GM03348 (cell line): ENCODE measurements around the gene FURIN.
"Not testable (repeated sequence)": the region's sequence is repeated elsewhere in the genome, so short reads cannot be mapped to it uniquely, and the experiment has no call there.

Source experiments
- DNase-seq: peaks from one replicate; pipeline ENCODE4 v3.0.0; 2012; ENCODE audit warnings: low spot score

The FURIN gene

DNA sequence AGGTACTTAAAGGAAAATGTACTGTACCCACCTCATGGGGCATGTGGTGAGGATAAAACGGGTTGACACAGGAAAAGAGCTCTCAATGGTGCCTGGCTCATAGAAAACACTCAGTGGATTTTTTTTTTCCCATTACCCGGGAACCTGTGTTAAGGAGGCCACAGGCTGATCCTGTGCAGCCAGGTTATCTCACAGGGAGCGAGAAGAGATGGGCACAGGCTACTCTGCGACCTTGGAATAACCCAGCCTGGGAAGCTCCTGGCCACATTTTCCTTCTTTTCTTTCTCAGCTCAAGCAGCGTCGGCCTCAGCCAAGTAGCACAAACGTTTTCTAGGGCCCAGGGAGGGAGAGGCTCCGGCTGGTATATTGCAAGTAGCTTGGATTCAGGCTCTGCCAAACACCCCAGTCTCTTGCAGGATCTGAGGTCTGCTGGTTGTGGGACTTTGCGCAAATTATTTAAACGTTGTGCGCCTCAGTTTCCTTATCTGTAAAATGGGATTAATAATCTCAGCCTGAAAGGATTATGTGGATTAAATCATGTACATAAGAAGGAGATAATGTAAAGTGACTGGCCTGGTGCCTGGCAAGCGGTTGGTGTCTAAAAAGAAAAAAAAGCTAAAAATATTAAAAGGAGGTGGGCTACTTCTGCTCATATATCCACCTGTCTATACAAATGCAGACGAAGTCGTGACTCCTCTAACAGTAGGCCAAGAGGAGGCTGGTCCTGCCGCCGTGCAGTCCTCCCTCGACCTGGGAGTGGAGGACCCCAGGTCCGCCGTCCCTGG, 2.2 kb downstream of the FURIN start:
- no peak for DNase-seq

DNA sequence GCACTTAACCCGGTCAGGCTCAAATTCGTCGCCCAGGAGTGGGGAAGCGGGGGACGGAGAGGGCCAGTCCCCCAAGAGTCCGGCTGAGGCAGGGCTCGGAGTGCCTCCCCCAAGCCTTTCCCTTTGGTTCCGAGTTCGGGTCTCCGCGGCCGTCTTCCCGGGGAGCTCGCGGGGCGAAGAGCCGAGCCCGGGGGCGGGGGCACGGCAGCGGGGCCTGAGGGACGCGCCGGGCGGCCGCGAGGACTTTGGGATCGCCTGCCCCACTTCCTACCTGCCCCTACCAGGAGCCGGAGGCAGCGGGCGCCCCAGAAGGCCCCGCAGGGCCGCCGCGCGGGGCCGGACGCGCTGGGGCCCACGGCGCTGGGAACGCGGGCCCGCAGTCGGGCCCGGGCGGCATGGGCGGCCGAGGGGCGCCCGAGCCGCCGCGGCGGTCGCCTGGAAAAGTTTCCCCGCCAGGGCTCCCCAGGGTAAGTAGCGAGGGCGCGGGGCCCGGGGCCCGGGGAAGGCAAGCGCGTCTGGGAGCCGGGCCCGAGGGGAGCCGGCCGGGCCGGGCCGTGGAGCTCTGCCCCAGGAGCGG, 2.8 kb downstream of the FURIN start:
- DNase-seq, result peak; percentile 73

DNA sequence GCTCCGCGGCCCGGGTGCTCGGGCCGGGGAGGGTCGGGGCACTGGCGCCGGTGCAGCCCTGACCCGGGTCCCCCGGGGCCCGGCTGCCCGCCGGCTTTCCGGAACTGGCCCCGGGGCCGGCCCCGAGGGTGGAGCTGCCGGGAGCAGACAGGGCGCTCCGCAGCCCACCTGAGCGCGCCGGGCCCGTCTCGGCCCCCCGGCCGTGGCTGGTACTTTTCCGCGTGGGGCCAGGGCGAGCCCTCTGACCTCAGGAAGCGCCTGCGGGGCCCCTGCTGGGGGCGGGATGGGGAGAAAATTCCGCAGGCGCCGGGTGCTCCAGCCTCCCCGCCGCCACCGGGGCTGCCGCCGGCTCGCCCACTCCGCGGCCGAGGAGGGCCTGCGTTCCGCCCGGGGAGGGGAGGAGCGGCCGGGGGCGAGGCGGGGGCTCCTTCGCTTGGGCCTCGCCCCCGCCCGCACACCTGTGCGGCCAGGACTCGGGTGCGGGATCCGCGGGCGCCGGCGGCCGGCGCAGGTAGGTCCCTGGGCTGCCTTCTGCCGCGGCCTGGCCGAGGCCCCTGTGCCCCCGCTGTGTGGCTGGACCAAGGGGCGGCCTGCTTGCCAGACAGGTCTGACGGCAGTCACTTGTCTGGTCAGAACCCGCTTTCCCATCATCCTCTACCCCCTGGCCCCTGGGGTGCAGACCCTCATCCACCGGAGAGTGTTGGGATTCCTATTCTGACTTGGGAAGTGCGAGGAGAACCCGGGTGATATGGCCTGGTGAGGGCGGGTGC, 3.5 kb downstream of the FURIN start:
- DNase-seq, result peak; percentile 69

DNA sequence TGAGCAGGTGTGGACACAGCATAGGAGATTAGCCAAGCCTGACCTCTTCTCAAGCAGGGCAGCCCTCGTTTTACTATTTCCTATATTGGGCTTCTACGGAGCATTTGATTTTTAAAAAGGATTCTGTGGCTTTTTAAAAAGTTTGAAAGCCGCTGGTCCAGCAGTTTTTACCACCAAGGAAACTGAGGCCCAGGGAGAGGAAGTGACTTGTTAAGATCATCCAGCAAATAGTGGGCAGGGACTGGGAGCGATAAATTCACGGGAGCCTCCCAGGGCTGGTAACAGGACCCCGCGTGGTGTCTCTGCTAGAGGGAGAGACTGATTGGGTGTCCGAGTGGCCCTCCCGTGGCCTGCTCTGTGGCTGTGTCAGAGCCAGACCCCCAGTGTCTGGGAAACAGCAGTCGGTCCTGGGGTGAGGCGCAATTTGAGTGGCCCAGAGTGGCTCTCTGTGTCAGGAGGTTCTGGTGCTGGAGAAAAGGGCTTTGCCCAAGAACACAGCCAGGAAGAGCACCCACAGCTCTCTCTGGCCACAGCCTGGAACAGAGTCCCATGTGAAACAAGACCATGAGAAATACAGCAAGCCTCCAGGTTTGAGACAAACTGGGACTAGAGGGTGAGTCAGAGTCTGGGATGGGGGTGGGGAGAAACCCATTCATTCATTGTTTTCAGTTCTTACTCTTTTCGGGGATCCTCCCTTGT, 4.2 kb downstream of the FURIN start:
- DNase-seq, result peak; percentile 85

DNA sequence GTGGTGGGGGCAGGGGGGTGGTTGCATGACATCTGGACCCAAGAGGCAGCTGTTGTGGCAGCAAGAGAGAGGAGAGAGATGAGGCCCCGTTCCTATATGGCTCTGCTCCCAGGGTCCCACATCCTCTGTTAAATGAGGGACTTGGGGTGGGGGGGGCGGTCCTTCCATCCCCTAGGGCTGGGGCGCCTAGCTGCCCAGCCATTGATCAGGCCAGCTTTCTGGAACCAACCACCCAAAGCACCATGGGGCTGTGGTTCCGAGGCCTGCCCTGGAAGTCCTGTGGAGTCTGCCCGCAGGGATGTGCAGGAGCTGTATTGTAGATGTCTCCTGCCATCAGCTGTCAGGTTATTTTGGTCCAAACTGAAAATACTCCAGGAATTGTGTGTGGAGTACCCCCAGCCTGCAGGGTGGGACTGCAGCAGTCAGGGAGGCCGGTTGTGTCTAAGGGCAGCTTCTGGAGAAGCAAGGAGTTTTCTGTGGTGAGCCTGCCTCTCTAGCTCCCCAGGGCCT, 5.2 kb downstream of the FURIN start:
- no peak for DNase-seq

DNA sequence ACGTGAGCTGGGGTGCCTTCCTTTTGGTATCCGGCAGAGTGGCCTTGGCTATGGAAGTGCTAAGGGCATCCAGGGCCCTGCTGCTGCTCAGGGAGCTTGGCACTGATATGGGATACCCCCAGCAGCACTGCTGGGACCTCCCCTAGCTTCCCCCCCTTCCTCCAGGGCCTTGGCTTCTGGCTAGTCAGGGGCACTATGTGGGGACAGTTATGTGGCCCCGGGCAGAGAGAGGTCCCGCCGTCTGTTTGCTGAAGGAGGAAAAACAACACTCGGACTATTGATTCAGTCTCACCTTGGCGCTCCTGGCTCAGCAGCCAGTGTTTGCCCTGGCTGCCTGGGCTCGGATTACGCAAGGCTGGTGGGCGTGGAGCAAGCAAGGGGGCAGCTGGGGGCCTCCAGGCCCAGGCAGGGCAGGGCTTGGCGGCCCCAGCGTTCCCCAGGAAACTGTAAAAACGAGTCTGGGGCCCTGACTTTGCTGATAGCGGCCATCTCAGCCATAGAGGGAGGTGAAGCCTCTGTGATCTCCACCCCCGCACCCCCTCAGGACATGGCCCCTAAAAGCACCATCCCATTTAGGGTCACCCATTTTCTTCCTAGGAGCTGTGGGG, 5.7 kb downstream of the FURIN start:
- no peak for DNase-seq

DNA sequence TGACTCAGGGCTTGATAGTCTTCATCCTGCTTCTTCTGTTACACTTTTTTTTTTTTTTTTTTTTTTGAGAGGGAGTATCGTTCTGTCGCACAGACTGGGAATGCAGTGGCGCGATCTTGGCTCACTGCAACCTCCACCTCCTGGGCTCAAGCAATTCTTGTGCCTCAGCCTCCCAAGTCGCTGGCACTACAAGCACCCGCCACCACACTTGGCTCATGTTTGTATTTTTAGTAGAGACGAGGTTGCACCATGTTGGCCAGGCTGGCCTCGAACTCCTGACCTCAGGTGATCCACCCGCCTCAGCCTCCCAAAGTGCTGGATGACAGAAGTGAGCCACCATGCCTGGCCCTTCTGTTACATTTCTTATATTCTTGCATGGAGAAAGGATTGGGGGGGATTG, 6.6 kb downstream of the FURIN start:
- DNase-seq, result not testable (repeated sequence)

DNA sequence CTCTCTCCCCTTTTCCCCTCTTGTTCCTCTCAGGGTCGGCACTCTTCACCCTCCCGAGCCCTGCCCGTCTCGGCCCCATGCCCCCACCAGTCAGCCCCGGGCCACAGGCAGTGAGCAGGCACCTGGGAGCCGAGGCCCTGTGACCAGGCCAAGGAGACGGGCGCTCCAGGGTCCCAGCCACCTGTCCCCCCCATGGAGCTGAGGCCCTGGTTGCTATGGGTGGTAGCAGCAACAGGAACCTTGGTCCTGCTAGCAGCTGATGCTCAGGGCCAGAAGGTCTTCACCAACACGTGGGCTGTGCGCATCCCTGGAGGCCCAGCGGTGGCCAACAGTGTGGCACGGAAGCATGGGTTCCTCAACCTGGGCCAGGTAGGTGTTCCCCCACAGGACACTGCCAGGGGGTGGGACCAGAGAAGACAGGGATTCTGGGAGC, 7.2 kb downstream of the FURIN start:
- DNase-seq, result no peak

DNA sequence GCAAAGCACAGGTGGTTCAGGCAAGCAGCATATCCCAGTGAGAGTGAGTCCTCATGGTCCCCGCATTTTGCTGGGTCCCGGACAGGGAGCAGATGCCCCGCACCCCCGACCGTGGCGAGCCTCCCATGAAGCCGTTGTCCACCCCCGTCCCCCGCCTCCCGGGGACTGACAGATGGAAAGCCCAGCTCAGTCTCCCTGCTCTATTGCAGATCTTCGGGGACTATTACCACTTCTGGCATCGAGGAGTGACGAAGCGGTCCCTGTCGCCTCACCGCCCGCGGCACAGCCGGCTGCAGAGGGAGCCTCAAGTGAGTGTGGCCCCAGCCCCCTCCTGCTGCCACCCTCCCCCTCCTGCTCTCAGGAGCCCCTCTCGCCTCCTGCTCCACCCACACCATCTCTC, 7.7 kb downstream of the FURIN start:
- DNase-seq, result no peak

DNA sequence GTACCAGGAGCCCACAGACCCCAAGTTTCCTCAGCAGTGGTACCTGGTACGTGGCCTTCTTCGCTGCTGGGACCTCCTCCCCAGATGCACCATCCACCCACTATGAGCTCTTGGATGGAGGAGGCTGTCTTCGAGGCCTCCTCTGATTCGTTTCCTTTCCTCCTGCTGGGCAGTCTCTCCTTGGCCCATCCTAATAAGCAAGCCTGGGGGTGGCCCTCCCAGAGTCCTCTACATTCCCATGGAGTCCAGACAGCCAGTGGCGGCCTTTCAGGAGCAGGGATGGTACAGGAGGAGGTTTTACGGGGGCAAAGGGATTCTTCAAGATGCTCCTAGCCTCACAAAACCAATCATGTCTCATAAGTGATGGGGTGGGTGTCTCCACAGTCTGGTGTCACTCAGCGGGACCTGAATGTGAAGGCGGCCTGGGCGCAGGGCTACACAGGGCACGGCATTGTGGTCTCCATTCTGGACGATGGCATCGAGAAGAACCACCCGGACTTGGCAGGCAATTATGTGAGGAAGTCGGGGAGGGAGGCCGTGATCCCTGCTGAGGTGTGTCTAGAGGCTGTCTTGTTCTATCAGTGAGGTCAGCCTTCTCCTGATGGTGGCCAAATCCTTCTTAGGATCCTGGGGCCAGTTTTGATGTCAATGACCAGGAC, 8.3 kb downstream of the FURIN start:
- DNase-seq, result no peak

DNA sequence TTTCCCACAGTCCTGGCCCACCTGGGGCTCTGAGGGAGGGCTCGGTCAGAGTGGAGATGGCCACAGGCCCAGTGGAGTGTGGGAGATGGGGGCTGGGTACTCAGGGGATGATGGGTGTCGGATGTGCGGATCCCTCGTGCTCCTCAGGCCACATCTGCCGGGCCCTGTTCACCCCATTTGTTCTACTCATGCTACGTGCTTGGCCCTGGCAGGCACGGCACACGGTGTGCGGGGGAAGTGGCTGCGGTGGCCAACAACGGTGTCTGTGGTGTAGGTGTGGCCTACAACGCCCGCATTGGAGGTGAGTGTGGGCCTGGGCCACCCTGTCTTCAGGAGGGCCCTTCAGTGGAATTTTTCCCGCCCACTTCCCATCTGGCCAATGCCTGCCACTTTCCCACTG, 8.9 kb downstream of the FURIN start:
- no peak for DNase-seq

DNA sequence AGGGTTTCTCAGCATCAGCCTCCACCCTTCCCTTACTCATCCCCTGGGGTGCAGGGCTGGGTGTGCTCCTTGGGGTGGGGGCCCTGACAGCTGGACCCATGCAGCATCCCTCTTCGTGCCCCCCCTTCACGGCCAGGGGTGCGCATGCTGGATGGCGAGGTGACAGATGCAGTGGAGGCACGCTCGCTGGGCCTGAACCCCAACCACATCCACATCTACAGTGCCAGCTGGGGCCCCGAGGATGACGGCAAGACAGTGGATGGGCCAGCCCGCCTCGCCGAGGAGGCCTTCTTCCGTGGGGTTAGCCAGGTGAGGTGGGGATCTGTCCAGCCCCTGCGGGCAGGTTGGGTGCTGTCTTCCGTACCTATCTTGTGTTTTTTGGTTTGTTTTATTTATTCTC, 9.6 kb downstream of the FURIN start:
- DNase-seq, result no peak

DNA sequence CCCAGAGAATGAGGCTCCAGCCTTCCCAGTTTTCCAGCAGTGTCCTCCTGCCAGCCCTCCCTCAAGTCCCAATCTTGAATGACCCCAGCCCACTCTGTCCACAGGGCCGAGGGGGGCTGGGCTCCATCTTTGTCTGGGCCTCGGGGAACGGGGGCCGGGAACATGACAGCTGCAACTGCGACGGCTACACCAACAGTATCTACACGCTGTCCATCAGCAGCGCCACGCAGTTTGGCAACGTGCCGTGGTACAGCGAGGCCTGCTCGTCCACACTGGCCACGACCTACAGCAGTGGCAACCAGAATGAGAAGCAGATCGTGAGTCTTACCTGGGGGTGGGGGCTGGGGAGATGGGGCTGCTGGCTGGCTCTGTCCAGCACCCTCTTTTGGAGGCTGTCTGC, 10.3 kb downstream of the FURIN start:
- DNase-seq, result no peak

DNA sequence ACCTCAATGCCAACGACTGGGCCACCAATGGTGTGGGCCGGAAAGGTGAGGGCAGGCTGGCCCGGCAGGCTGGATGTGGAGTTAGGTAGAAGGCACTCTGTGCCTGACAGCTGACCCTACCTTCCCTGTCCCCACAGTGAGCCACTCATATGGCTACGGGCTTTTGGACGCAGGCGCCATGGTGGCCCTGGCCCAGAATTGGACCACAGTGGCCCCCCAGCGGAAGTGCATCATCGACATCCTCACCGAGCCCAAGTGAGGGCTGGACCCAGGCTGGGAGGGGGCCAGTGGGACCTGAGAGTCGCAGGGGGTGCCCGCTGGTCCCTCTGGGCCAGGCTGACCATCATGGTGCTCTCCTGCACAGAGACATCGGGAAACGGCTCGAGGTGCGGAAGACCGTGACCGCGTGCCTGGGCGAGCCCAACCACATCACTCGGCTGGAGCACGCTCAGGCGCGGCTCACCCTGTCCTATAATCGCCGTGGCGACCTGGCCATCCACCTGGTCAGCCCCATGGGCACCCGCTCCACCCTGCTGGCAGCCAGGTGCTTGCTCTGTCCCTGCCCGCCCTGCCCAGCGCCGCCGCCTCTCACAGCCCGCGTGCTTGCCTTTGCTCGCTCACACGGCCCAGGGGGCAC, 11.5 kb downstream of the FURIN start:
- DNase-seq, result no peak

DNA sequence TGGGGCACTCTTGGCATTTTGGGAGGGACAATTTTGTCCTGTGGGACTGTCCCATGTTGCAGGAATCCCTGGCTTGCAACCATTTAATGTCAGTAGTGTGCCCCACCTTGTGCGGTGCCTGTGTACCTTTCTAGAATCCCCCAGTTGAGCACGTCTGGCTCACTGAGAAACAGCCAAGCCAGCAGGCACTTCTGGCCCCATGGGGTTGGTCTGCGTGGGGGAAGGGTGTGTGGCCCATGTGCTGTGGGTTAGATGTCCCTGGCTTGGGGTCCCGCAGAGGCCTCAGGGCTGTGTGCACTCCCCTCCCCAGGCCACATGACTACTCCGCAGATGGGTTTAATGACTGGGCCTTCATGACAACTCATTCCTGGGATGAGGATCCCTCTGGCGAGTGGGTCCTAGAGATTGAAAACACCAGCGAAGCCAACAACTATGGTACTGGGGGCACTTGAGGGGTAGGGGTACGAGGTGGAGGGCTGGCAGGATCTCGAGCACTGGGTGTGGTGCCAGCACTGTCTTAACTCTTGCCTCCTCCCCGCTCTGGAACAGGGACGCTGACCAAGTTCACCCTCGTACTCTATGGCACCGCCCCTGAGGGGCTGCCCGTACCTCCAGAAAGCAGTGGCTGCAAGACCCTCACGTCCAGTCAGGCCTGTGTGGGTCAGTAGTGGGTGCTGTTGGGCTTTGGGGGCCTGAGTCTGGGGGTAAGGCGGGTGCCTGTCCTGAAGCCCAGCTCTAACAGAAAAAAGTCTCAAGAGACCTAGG, 12.2 kb downstream of the FURIN start:
- no peak for DNase-seq

DNA sequence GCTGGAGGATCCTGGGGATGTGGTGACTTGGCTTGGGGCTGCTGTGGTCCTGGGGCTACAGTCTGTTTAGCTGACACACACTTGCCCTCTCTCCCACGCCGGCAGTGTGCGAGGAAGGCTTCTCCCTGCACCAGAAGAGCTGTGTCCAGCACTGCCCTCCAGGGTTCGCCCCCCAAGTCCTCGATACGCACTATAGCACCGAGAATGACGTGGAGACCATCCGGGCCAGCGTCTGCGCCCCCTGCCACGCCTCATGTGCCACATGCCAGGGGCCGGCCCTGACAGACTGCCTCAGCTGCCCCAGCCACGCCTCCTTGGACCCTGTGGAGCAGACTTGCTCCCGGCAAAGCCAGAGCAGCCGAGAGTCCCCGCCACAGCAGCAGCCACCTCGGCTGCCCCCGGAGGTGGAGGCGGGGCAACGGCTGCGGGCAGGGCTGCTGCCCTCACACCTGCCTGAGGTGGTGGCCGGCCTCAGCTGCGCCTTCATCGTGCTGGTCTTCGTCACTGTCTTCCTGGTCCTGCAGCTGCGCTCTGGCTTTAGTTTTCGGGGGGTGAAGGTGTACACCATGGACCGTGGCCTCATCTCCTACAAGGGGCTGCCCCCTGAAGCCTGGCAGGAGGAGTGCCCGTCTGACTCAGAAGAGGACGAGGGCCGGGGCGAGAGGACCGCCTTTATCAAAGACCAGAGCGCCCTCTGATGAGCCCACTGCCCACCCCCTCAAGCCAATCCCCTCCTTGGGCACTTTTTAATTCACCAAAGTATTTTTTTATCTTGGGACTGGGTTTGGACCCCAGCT, 13.0 kb downstream of the FURIN start:
- no peak for DNase-seq

DNA sequence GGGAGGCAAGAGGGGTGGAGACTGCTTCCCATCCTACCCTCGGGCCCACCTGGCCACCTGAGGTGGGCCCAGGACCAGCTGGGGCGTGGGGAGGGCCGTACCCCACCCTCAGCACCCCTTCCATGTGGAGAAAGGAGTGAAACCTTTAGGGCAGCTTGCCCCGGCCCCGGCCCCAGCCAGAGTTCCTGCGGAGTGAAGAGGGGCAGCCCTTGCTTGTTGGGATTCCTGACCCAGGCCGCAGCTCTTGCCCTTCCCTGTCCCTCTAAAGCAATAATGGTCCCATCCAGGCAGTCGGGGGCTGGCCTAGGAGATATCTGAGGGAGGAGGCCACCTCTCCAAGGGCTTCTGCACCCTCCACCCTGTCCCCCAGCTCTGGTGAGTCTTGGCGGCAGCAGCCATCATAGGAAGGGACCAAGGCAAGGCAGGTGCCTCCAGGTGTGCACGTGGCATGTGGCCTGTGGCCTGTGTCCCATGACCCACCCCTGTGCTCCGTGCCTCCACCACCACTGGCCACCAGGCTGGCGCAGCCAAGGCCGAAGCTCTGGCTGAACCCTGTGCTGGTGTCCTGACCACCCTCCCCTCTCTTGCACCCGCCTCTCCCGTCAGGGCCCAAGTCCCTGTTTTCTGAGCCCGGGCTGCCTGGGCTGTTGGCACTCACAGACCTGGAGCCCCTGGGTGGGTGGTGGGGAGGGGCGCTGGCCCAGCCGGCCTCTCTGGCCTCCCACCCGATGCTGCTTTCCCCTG, 13.8 kb downstream of the FURIN start:
- no peak for DNase-seq

DNA sequence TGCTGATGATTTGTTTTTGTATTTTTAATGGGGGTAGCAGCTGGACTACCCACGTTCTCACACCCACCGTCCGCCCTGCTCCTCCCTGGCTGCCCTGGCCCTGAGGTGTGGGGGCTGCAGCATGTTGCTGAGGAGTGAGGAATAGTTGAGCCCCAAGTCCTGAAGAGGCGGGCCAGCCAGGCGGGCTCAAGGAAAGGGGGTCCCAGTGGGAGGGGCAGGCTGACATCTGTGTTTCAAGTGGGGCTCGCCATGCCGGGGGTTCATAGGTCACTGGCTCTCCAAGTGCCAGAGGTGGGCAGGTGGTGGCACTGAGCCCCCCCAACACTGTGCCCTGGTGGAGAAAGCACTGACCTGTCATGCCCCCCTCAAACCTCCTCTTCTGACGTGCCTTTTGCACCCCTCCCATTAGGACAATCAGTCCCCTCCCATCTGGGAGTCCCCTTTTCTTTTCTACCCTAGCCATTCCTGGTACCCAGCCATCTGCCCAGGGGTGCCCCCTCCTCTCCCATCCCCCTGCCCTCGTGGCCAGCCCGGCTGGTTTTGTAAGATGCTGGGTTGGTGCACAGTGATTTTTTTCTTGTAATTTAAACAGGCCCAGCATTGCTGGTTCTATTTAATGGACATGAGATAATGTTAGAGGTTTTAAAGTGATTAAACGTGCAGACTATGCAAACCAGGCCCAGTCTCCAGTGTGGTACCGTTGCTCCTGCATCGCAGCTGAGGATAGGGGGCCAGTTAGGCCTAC, 14.6 kb downstream of the FURIN start:
- DNase-seq, result no peak
